Vagina (tissue), 2 donors: ENCODE measurements around the gene TERB1. TPM values are rescaled to one million over a fixed set of nuclear protein-coding genes. Genes with fewer than 3 reads are reported as not detected.
A peak's percentile ranks its signal among the peaks of the same experiment; 100 is the strongest.

Source experiments
- DNase-seq, 2 donors: peaks; one replicate each; pipeline ENCODE4 v3.0.0-alpha.2; 2017; ENCODE audit errors: extremely low spot score in 2 of 2
- H3K27ac ChIP-seq: fragments of 200-600 bp; sonication (generic); one replicate; pipeline ENCODE4 v1.5.1; 2019
- H3K27me3 ChIP-seq: fragments of 200-600 bp; sonication (generic); one replicate; pipeline ENCODE4 v1.5.1; 2019
- H3K36me3 ChIP-seq, 2 donors: fragments of 200-600 bp; sonication (generic); one replicate each; pipeline ENCODE4 v1.5.1; 2017 to 2019
- H3K4me1 ChIP-seq: fragments of 200-600 bp; sonication (generic); one replicate; pipeline ENCODE4 v1.5.1; 2019
- H3K4me3 ChIP-seq, 2 donors: fragments of 200-600 bp; sonication (generic); 1 replicate in 1 of 2; 2 replicates in 1 of 2; pipeline ENCODE4 v1.5.1; 2016 to 2019
- H3K9me3 ChIP-seq: fragments of 200-600 bp; sonication (generic); one replicate; pipeline ENCODE4 v1.5.1; 2019
- CTCF ChIP-seq, 3 experiments: fragments of 450-650 bp in 2 of 3; fragments of 200-600 bp in 1 of 3; sonication (generic) in 1 of 3; IDR thresholded peaks; one replicate each; pipeline ENCODE4 v1.5.1; 2017 to 2019; ENCODE audit warnings: antibody characterized with exemption in 3 of 3, mild to moderate bottlenecking in 2 of 3, moderate library complexity in 2 of 3
- POLR2A ChIP-seq, 2 donors: fragments of 450-650 bp; IDR thresholded peaks; one replicate each; pipeline ENCODE4 v1.6.1; 2017; ENCODE audit warnings: antibody characterized with exemption in 2 of 2, mild to moderate bottlenecking in 2 of 2, moderate library complexity in 2 of 2
- POLR2AphosphoS5 ChIP-seq, 2 donors: sonication (generic); formaldehyde crosslinking; IDR thresholded peaks; one replicate each; pipeline ENCODE4 v1.9.0; 2017; ENCODE audit warnings: antibody characterized with exemption in 2 of 2, mild to moderate bottlenecking in 2 of 2, low read depth in 1 of 2; ENCODE audit not compliant: insufficient read depth in 1 of 2
- intact Hi-C: fragments of 100-400 bp; cut with DNase I; formaldehyde crosslinking; loops from one replicate; pipeline ENCODE4 v1.15.1; 2023
- total RNA-seq: library from RNA; depleted of rRNA; stranded (reverse); fragments of >200 nt; gene quantifications from one replicate; pipeline ENCODE4 v1.2.3, GENCODE V29; 2016

The TERB1 gene
- total RNA-seq, 1 donor from 2014 or later, result not detected

DNA sequence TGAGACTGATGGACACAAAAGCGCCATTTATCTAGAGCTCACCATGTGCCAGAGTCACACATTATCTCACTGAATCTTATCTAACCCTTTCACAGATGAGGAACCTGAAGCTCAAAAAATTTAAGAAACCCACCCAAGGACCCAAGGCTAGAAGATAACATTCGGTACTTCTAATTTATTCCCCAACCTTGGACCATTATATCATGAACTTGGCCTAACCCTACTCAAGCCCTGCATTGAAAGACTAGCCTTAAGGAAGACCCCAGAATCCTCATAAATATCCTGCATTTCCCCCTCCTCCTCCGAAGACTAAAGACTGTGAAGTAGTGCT is 49.4 kb downstream of the TERB1 start:
- no peak for TF ChIP-seq POLR2A (IDR thresholded peaks at IDR 0.05)
- TF ChIP-seq CTCF (IDR thresholded peaks at IDR 0.05), result peak in 1 of 3 experiments; percentile 2
- H3K4me3 ChIP-seq, result peak overlapping the region; percentile 80 to 99
- intact Hi-C loops, result no loop called here

DNA sequence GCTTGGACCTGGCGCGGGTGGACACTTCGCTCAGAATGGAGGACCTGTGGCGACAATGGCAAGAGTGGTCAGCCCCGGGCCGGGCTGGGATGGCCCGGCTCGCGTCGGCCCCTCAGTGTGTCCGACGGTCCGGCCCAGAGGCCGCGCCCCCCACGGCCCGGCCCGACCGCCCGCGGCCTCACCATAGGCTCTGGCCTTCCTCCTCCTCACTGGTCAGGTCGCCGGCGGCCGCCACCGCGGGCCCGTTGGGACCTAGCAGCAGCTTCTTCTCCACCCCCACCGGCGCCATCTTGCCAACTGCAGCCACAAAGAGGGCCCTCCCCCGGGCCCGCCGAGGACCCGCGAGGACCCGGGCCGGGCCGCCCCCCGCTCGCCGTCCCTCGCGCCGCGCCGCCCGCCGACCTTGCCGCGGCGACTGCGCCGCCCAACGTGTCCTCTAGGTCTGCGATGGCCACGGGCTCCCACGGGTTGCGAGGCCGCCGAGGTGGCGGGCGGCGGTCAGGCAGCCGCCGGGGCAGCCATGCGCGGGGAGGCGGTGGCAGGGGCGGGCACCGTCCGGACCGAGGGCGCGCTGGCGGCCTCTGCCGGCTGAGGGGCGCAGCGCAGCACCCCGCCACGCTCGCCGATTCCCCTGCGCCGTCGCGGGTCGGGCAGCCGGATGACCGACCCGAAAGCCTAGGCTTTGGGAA is 49.9 kb downstream of the TERB1 start, which contains the start of gene DYNC1LI2:
Gene DYNC1LI2 (minus strand): TSS at position 307 of the 689 bp plus-strand sequence. CDS start 18 bp downstream, at position 289.
- peaks cover 44% of the 10 kb centered on the region for H3K4me1 ChIP-seq
- peak within 1 kb of the TSS; percentile 80 to 99 for H3K4me3 ChIP-seq
- DNase-seq, result no peak
- H3K27me3 ChIP-seq, result no peaks in the 10 kb centered on the region
- H3K9me3 ChIP-seq, result no peaks in the 10 kb centered on the region
- peak within 1 kb of the TSS; percentile 89 for H3K27ac ChIP-seq
- no peak for TF ChIP-seq POLR2A (IDR thresholded peaks at IDR 0.05)
- peak; percentile 51 to 85 (median 55) for TF ChIP-seq CTCF (IDR thresholded peaks at IDR 0.05)
- TF ChIP-seq POLR2AphosphoS5 (IDR thresholded peaks at IDR 0.05; ENCODE audit: insufficient read depth in 1 of 2, low read depth in 1 of 2), result peak in 1 of 2 donors; percentile 35
- H3K36me3 ChIP-seq, result peaks cover 0 to 15% of the 10 kb centered on the region in 2 donors
- intact Hi-C loops, result no loop called here

More for the DNA sequence above, 49.4 kb downstream of the TERB1 start:
- H3K27me3 ChIP-seq, result no peaks in the 10 kb centered on the region
- no peaks in the 10 kb centered on the region for H3K9me3 ChIP-seq
- H3K27ac ChIP-seq, result peak overlapping the region; percentile 89
- H3K4me1 ChIP-seq, result peaks cover 41% of the 10 kb centered on the region
- DNase-seq, result no peak
- H3K36me3 ChIP-seq, result peaks cover 0 to 14% of the 10 kb centered on the region in 2 donors

DNA sequence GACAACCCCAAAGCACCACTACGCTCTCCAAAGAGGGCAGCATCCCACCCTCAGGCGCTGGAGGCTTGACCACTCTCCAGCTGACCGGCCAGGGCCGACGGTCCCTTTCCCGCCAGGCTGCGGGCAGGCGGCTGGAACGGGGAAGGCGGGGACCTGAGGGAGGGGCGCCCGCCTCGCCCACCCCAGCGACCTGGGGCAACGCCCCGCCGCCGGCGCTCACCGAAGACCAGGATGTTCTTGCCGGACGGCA is 50.4 kb downstream of the TERB1 start:
- peak overlapping the region; percentile 80 to 99 for H3K4me3 ChIP-seq
- peaks cover 44% of the 10 kb centered on the region for H3K4me1 ChIP-seq

GRCh38 chr16:66750279-66751052 is 50.9 kb downstream of the TERB1 start:
- TF ChIP-seq CTCF (IDR thresholded peaks at IDR 0.05), result no peak
- no peak for TF ChIP-seq POLR2A (IDR thresholded peaks at IDR 0.05)
- TF ChIP-seq POLR2AphosphoS5 (IDR thresholded peaks at IDR 0.05; ENCODE audit: insufficient read depth in 1 of 2, low read depth in 1 of 2), result no peak
- intact Hi-C loops, result no loop called here
- peaks cover 44% of the 10 kb centered on the region for H3K4me1 ChIP-seq

More for the DNA sequence above, 50.4 kb downstream of the TERB1 start:
- no peaks in the 10 kb centered on the region for H3K27me3 ChIP-seq
- peak overlapping the region; percentile 89 for H3K27ac ChIP-seq
- H3K36me3 ChIP-seq, result peaks cover 0 to 20% of the 10 kb centered on the region in 2 donors
- no peak for DNase-seq
- intact Hi-C loops, result no loop called here
- no peaks in the 10 kb centered on the region for H3K9me3 ChIP-seq
- no peak for TF ChIP-seq POLR2A (IDR thresholded peaks at IDR 0.05)
- TF ChIP-seq CTCF (IDR thresholded peaks at IDR 0.05), result no peak
- TF ChIP-seq POLR2AphosphoS5 (IDR thresholded peaks at IDR 0.05; ENCODE audit: insufficient read depth in 1 of 2, low read depth in 1 of 2), result no peak

DNA sequence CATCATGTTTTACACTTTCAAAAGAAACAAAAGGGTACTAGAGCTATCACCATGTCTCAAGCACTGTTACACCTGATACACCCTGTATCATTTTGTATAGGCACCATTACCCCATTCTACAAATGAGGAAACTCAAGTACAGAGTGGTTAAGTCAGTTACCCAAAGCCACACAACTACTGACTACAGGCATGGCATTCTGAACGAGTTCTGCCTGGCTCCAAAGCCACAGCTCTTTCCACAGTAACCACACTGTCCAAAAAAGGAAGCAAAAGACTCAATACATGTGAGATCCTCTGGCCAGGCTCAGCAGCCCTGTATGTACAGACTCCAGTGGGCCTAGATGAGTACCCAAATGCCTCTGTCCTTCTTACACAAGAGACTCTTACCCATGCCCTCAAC is 54.7 kb downstream of the TERB1 start:
- Histone ChIP-seq H3K27me3 (no peaks in the 10 kb centered on the region), H3K27ac (no peak overlapping the region), H3K4me3 (no peak overlapping the region), H3K9me3 (no peaks in the 10 kb centered on the region), H3K36me3 (peaks cover 4 to 40% of the 10 kb centered on the region in 2 donors), H3K4me1 (peaks cover 53% of the 10 kb centered on the region)
- intact Hi-C loops, result no loop called here
- TF ChIP-seq POLR2A (IDR thresholded peaks at IDR 0.05), result no peak
- TF ChIP-seq POLR2AphosphoS5 (IDR thresholded peaks at IDR 0.05; ENCODE audit: insufficient read depth in 1 of 2, low read depth in 1 of 2), result no peak
- TF ChIP-seq CTCF (IDR thresholded peaks at IDR 0.05), result no peak
- DNase-seq, result no peak

More at GRCh38 chr16:66750279-66751052, 50.9 kb downstream of the TERB1 start:
- Histone ChIP-seq H3K4me3 (peak overlapping the region; percentile 80 to 99), H3K9me3 (no peaks in the 10 kb centered on the region), H3K27me3 (no peaks in the 10 kb centered on the region), H3K27ac (peak overlapping the region; percentile 89), H3K36me3 (peaks cover 0 to 22% of the 10 kb centered on the region in 2 donors)
- DNase-seq, result no peak
